ENCODE measurements around the gene C1GALT1.

GRCh38 chr7:7239346-7239745 lies 57.0 kb downstream of the C1GALT1 start:
- TF ChIP-seq POLR2AphosphoS5 (IDR thresholded peaks at IDR 0.05; ENCODE audit: low read depth) (no peak), CTCF (IDR thresholded peaks at IDR 0.05; ENCODE audit: insufficient read depth, low read length) (no peak)
